ENCODE measurements around the gene HNRNPD. TPM values are rescaled to one million over a fixed set of nuclear protein-coding genes. Genes with fewer than 3 reads are reported as not detected.
"Not testable (repeated sequence)": the region's sequence is repeated elsewhere in the genome, so short reads cannot be mapped to it uniquely, and the experiment has no call there.

HNRNPD gene
- total RNA-seq, 1 donor from 2014 or later, result 131 TPM

- no peak for DNase-seq
- TF ChIP-seq CTCF (IDR thresholded peaks at IDR 0.05), result no peak
- Histone ChIP-seq H3K4me1 (peaks cover 79% of the 10 kb centered on the region), H3K27me3 (no peaks in the 10 kb centered on the region), H3K4me3 (no peak overlapping the region), H3K36me3 (peaks cover 25% of the 10 kb centered on the region), H3K9me3 (no peaks in the 10 kb centered on the region), H3K27ac (no peak overlapping the region)
- intact Hi-C loops (cut with DNase I), result no loop called here
- no peak for ATAC-seq
Observed at GRCh38 chr4:82367438-82368097, 6.2 kb downstream of the HNRNPD start.

DNA sequence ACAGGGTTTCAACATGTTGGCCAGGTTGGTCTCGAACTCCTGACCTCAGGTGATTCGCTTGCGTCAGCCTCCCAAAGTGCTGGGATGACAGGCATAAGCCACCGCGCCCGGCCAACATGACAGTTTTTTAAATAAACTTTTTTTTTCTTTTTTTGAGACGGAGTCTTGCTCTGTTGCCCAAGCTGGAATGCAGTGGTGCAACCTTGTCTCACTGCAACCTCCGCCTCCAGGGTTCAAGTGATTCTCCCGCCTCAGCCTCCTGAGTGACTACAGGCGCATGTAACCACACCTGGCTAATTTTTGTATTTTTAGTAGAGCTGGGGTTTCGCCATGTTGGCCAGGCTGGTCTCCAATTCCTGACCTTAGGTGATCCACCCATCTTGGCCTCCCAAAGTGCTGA lies 7.4 kb downstream of the HNRNPD start:
- ATAC-seq; H3K4me3 ChIP-seq; H3K9me3 ChIP-seq; H3K27me3 ChIP-seq; H3K27ac ChIP-seq; intact Hi-C loops (cut with DNase I); DNase-seq: not testable (repeated sequence)
- peaks cover 25% of the 10 kb centered on the region for H3K36me3 ChIP-seq
- H3K4me1 ChIP-seq, result peaks cover 80% of the 10 kb centered on the region

GRCh38 chr4:82363896-82364487 lies 9.8 kb downstream of the HNRNPD start:
- Histone ChIP-seq H3K9me3 (no peaks in the 10 kb centered on the region), H3K36me3 (peaks cover 17% of the 10 kb centered on the region), H3K4me1 (peaks cover 74% of the 10 kb centered on the region), H3K27ac (no peak overlapping the region), H3K27me3 (no peaks in the 10 kb centered on the region), H3K4me3 (no peak overlapping the region)
- no peak for TF ChIP-seq CTCF (IDR thresholded peaks at IDR 0.05)
- DNase-seq, result no peak
- intact Hi-C loops (cut with DNase I), result no loop called here
- no peak for ATAC-seq

DNA sequence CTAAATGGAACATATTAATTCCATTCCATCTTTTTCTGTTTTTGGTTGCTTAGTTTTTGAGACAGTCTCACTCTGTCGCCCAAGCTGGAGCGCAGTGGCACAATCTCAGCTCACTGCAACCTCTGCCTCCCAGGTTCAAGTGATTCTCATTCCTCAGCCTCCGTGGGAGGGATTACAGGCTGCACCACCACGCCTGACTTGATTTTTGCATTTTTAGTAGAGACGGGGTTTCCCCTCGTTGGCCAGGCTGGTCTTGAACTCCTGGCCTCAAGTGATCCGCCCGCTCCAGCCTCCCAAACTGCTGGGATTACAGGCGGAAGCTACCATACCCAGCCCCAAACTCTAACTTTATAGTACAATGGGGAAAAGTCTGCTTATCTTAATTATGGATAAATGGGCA lies 11.2 kb downstream of the HNRNPD start:
- no peak overlapping the region for H3K4me3 ChIP-seq
- TF ChIP-seq CTCF (IDR thresholded peaks at IDR 0.05), result no peak
- H3K27ac ChIP-seq, result no peak overlapping the region
- no peaks in the 10 kb centered on the region for H3K9me3 ChIP-seq
- no peaks in the 10 kb centered on the region for H3K27me3 ChIP-seq
- H3K36me3 ChIP-seq, result peaks cover 22% of the 10 kb centered on the region
- ATAC-seq (no peak), DNase-seq (no peak)
- intact Hi-C loops (cut with DNase I), result no loop called here
- H3K4me1 ChIP-seq, result peaks cover 67% of the 10 kb centered on the region

DNA sequence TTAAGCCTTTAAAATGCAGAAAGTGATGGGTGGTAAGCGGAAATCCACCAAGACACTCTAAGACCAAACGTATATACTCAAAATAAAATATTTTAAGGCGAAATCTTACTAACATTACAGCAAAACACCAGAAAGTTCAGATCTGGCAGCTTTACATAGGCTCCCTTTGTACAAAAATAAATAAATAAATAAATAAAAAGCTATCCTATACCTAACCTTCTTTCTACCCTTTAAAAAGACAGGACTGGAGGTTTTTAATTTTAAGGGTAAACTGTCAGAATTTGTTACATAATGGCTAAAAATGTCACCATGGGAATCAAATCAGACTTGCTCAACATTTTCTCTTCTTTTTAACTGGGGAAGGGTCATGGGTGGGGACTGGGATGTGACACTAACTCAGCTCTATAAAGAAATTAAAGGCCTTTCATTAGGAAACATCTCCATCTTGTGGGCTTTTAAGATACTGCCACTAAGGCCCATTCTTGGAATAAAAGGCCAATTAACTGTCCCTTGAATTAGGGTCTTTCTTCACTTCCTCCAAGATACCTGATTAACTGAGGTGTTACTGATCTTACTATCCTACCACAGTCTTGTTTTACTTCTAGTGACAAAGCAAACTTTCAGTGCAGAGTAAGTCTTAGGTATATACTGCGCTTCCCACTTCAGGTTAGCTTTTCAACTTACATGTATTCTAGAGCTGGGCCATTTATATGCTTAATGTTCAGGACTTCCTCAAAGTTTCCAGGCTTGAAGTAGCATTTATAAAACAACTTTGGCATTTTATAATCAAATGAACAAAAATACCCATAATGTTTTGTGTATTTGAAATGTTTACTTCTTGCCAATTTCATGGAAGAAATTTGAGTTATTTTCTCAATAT lies 13.3 kb downstream of the HNRNPD start:
- Histone ChIP-seq H3K4me3 (no peak overlapping the region), H3K27ac (no peak overlapping the region), H3K4me1 (peaks cover 56% of the 10 kb centered on the region), H3K9me3 (no peaks in the 10 kb centered on the region), H3K36me3 (peaks cover 32% of the 10 kb centered on the region), H3K27me3 (no peaks in the 10 kb centered on the region)
- peak; percentile 68 for TF ChIP-seq CTCF (IDR thresholded peaks at IDR 0.05)
- intact Hi-C loops (cut with DNase I), result no loop called here
- DNase-seq (no peak), ATAC-seq (peak; percentile 68)

DNA sequence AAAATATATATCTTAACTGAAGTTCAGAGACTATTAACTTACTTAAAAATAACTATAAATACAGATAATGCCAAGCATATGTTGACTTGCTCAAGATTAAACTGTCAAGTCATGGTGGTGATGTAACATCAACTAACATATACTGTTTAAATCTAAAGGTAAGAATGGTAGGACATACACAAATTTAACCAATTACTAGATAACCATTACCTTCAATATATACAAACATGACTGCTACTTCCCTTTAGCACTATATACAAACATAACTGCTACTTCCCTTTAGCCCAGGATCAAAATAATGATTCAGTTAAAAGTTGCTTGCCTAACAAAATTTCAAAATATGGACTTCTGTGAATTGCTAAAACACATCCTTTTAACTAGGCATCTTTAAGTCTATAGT lies 14.9 kb downstream of the HNRNPD start:
- TF ChIP-seq CTCF (IDR thresholded peaks at IDR 0.05), result no peak
- H3K36me3 ChIP-seq, result peaks cover 49% of the 10 kb centered on the region
- no peak overlapping the region for H3K4me3 ChIP-seq
- intact Hi-C loops (cut with DNase I), result no loop called here
- H3K27me3 ChIP-seq, result no peaks in the 10 kb centered on the region
- H3K4me1 ChIP-seq, result peaks cover 39% of the 10 kb centered on the region
- H3K9me3 ChIP-seq, result no peaks in the 10 kb centered on the region
- no peak overlapping the region for H3K27ac ChIP-seq
- DNase-seq (no peak), ATAC-seq (peak; percentile 52)
